GM19239 (cell line): ENCODE results near the gene STX17.
A peak's percentile ranks its signal among the peaks of the same experiment; 100 is the strongest.
"Not testable (repeated sequence)": the region's sequence is repeated elsewhere in the genome, so short reads cannot be mapped to it uniquely, and the experiment has no call there.

Experiments used
- DNase-seq: peaks from one replicate; pipeline ENCODE4 v3.0.0; 2011; ENCODE audit warnings: low spot score; ENCODE audit not compliant: insufficient read length
- FAIRE-seq: peaks from 2 replicates; lab custom pipeline; 2011; peaks lifted over from hg19 to GRCh38; lab: Jason Lieb, UNC

The STX17 gene

GRCh38 chr9:99964336-99964735, 57.9 kb downstream of the STX17 start:
- no peak for DNase-seq
- FAIRE-seq: no peak

- no peak for DNase-seq
Measured at GRCh38 chr9:99966001-99966400, 59.5 kb downstream of the STX17 start.

GRCh38 chr9:99966716-99967115, 60.3 kb downstream of the STX17 start:
- FAIRE-seq (no peak), DNase-seq (no peak)

More at GRCh38 chr9:99966001-99966400, 59.5 kb downstream of the STX17 start:
- FAIRE-seq: no peak

- FAIRE-seq (no peak), DNase-seq (no peak)
Measured at GRCh38 chr9:99967457-99967856, 61.0 kb downstream of the STX17 start.

- FAIRE-seq (no peak), DNase-seq (no peak)
Measured at GRCh38 chr9:99970481-99970880, 64.0 kb downstream of the STX17 start.

GRCh38 chr9:99971410-99971809, 65.0 kb downstream of the STX17 start:
- DNase-seq: no peak
- no peak for FAIRE-seq

GRCh38 chr9:99973455-99973854, 67.0 kb downstream of the STX17 start:
- DNase-seq (no peak), FAIRE-seq (no peak)

- FAIRE-seq (no peak), DNase-seq (no peak)
Measured at GRCh38 chr9:99977033-99977792, 70.8 kb downstream of the STX17 start.

- FAIRE-seq: peak; percentile 28
- no peak for DNase-seq
Measured at GRCh38 chr9:99978221-99978620, 71.8 kb downstream of the STX17 start.

GRCh38 chr9:99980598-99980997, 74.1 kb downstream of the STX17 start:
- FAIRE-seq: no peak
- no peak for DNase-seq

- FAIRE-seq (no peak), DNase-seq (no peak)
Measured at GRCh38 chr9:99986642-99987041, 80.2 kb downstream of the STX17 start.

GRCh38 chr9:99990508-99990907, 84.1 kb downstream of the STX17 start:
- not testable (repeated sequence) for FAIRE-seq, DNase-seq

GRCh38 chr9:99998266-99998665, 91.8 kb downstream of the STX17 start:
- DNase-seq (no peak), FAIRE-seq (no peak)

GRCh38 chr9:99998866-99999265, 92.4 kb downstream of the STX17 start:
- DNase-seq (no peak), FAIRE-seq (no peak)

- DNase-seq (no peak), FAIRE-seq (no peak)
Measured at GRCh38 chr9:99999797-100000196, 93.3 kb downstream of the STX17 start.

GRCh38 chr9:100011062-100011681, 104.7 kb downstream of the STX17 start:
- FAIRE-seq: peak; percentile 82
- DNase-seq: peak; percentile 13

- DNase-seq (no peak), FAIRE-seq (no peak)
Measured at GRCh38 chr9:100012279-100012678, 105.8 kb downstream of the STX17 start.

- no peak for DNase-seq
- no peak for FAIRE-seq
Measured at GRCh38 chr9:100013573-100013972, 107.1 kb downstream of the STX17 start.

- DNase-seq (no peak), FAIRE-seq (no peak)
Measured at GRCh38 chr9:100014846-100015245, 108.4 kb downstream of the STX17 start.

- FAIRE-seq: no peak
- DNase-seq: no peak
Measured at GRCh38 chr9:100019541-100019940, 113.1 kb downstream of the STX17 start.
